GM12878 (cell line): ENCODE measurements around the gene PHACTR3. TPM values are rescaled to one million over a fixed set of nuclear protein-coding genes. Genes with fewer than 3 reads are reported as not detected.

Experiments
- ATAC-seq: fragments of 200-7000 bp; cut with Tn5 transposase; 3 replicates; pipeline ENCODE4 v1.9.1; 2020; ENCODE audit warnings: mild to moderate bottlenecking, moderate library complexity
- BruUV-seq: library from RNA; stranded (reverse); fragments of 400-500 nt; replicated peaks from 2 replicates; lab custom pipeline; 2021; lab: Mats Ljungman, UMichigan
- CTCF ChIA-PET: fragments of 300-600 bp; sonication (Branson Sonifier 250); formaldehyde crosslinking; extraction: SDS; loops from one replicate; lab custom pipeline; 2021; ENCODE audit warnings: inconsistent platforms; lab: Yijun Ruan, JAX
- POLR2A ChIA-PET: fragments of 350-600 bp; formaldehyde crosslinking; extraction: SDS; loops from one replicate; lab custom pipeline; 2021; ENCODE audit warnings: inconsistent platforms; lab: Charles Lee
- RAD21 ChIA-PET: fragments of 300-600 bp; sonication (Branson Sonifier 250); formaldehyde crosslinking; loops from one replicate; lab custom pipeline; 2023; ENCODE audit warnings: antibody characterized with exemption; ENCODE audit not compliant: unreplicated experiment; lab: Charles Lee
- SMC1A ChIA-PET: fragments of 300-600 bp; sonication (Branson Sonifier 250); formaldehyde crosslinking; loops from one replicate; lab custom pipeline; 2023; ENCODE audit not compliant: unreplicated experiment, uncharacterized antibody; lab: Charles Lee
- DNase-seq: peaks from one replicate; pipeline ENCODE4 v3.0.0-alpha.2; 2011; ENCODE audit warnings: low read depth, low spot score
- FAIRE-seq: peaks from 3 replicates; lab custom pipeline; 2011; peaks lifted over from hg19 to GRCh38; lab: Jason Lieb, UNC
- H2AFZ ChIP-seq: 2 replicates; pipeline ENCODE4 v1.6.0; 2011; ENCODE audit warnings: low read depth, low read length, control low read depth; ENCODE audit not compliant: control insufficient read depth
- H3K27ac ChIP-seq: 2 replicates; pipeline ENCODE4 v1.5.1; 2011; ENCODE audit warnings: control low read depth; ENCODE audit not compliant: control insufficient read depth, insufficient read depth
- H3K27me3 ChIP-seq, 2 experiments: replicated peaks in 1 of 2; 2 replicates each; pipeline versions ENCODE4 v1.6.0 to v1.6.1; 2011; ENCODE audit warnings: low read length in 1 of 2; ENCODE audit not compliant: control insufficient read depth in 2 of 2, insufficient read depth in 2 of 2
- H3K36me3 ChIP-seq, 2 experiments: 2 replicates each; pipeline ENCODE4 v1.5.1; 2011; ENCODE audit warnings: low read length in 1 of 2; ENCODE audit not compliant: control insufficient read depth in 2 of 2, insufficient read depth in 2 of 2
- H3K4me1 ChIP-seq: 2 replicates; pipeline ENCODE4 v1.6.1; 2011; ENCODE audit warnings: mild to moderate bottlenecking, low read length, moderate library complexity, mixed read lengths; ENCODE audit not compliant: control insufficient read depth, insufficient read depth
- H3K4me2 ChIP-seq: 2 replicates; pipeline ENCODE4 v1.6.0; 2011; ENCODE audit warnings: control low read depth; ENCODE audit not compliant: control insufficient read depth, insufficient read depth
- H3K4me3 ChIP-seq: fragments of 200-600 bp; sonication (generic); 2 replicates; pipeline ENCODE4 v1.5.1; 2016
- H3K79me2 ChIP-seq: 2 replicates; pipeline ENCODE4 v1.6.0; 2011; ENCODE audit warnings: low read length; ENCODE audit not compliant: control insufficient read depth, insufficient read depth
- H3K9ac ChIP-seq: 2 replicates; pipeline ENCODE4 v1.8.0; 2011; ENCODE audit warnings: low read length, control low read depth, mixed read lengths; ENCODE audit not compliant: control insufficient read depth, insufficient read depth
- H3K9me3 ChIP-seq: replicated peaks from 3 replicates; pipeline ENCODE4 v1.5.1; 2011; ENCODE audit warnings: mild to moderate bottlenecking, low read length; ENCODE audit not compliant: control insufficient read depth, insufficient read depth
- H4K20me1 ChIP-seq: 2 replicates; pipeline ENCODE4 v1.6.0; 2011; ENCODE audit not compliant: control insufficient read depth, insufficient read depth
- CBX3 ChIP-seq: fragments of 200-600 bp; sonication (generic); IDR thresholded peaks from 2 replicates; pipeline ENCODE4 v1.6.1; 2016; ENCODE audit warnings: low read depth, borderline replicate concordance
- HDAC6 ChIP-seq: fragments of 200-600 bp; sonication (generic); IDR thresholded peaks from one replicate; pipeline ENCODE4 v1.8.0; 2017; ENCODE audit warnings: antibody characterized with exemption; ENCODE audit not compliant: unreplicated experiment
- NFYB ChIP-seq: IDR thresholded peaks from 2 replicates; pipeline ENCODE4 v1.6.1; 2011; ENCODE audit warnings: low read depth, mild to moderate bottlenecking, low read length, improper control_type of control experiment, moderate library complexity; ENCODE audit not compliant: insufficient read depth
- POU2F2 ChIP-seq: IDR thresholded peaks from 3 replicates; pipeline ENCODE4 v1.6.1; 2011; ENCODE audit warnings: low read depth, mild to moderate bottlenecking, low read length, borderline replicate concordance
- RAD21 ChIP-seq: IDR thresholded peaks from 2 replicates; pipeline ENCODE4 v1.6.1; 2011; ENCODE audit warnings: mild to moderate bottlenecking, low read depth, low read length, moderate library complexity; ENCODE audit not compliant: insufficient read depth
- SREBF1 ChIP-seq: IDR thresholded peaks from 2 replicates; pipeline ENCODE4 v1.6.1; 2012; ENCODE audit warnings: mild to moderate bottlenecking, low read length
- WRNIP1 ChIP-seq: IDR thresholded peaks from 2 replicates; pipeline ENCODE4 v1.6.1; 2011; ENCODE audit warnings: low read depth, low read length, improper control_type of control experiment, borderline replicate concordance
- WGBS: methylation state at CpG from one replicate; pipeline ENCODE4 v1.1.6; 2016; ENCODE audit warnings: low lambda C conversion rate; ENCODE audit not compliant: insufficient replicate concordance, insufficient coverage; ENCODE audit errors: missing lambda C conversion rate; 5-methylcytosine and 5-hydroxymethylcytosine counted together
- in situ Hi-C: fragments of 300-500 bp; cut with MboI; formaldehyde crosslinking; loops from 9 replicates; pipeline ENCODE4 v1.14.3; 2018; ENCODE audit warnings: mixed read lengths
- intact Hi-C: fragments of 100-400 bp; cut with micrococcal nuclease; formaldehyde crosslinking; loops from one replicate; pipeline ENCODE4 v1.14.2; 2022; ENCODE audit not compliant: unreplicated experiment
- polyA plus RNA-seq, 11 experiments: library from polyadenylated mRNA; depleted of rRNA in 4 of 11; unstranded in 6 of 11; stranded (reverse) in 5 of 11; fragments of >200 nt; fragmentation: Nextera tagmentation in 4 of 11; fragmentation: Illumina TruSeq in 1 of 11; extraction: Ambion mirVana in 4 of 11; extraction: Trizol in 1 of 11; gene quantifications; 1 replicate in 1 of 11; 2 replicates in 10 of 11; pipeline versions ENCODE4 v1.2.1 to v1.2.3, GENCODE V29; 2011 to 2016; ENCODE audit warnings: inconsistent platforms in 2 of 11, missing spikeins in 2 of 11, low read depth in 1 of 11
- total RNA-seq, 4 experiments: library from RNA; depleted of rRNA in 3 of 4; stranded (reverse); fragments of >200 nt in 3 of 4; fragmentation: Illumina TruSeq in 1 of 4; extraction: Trizol in 1 of 4; gene quantifications; 2 replicates each; pipeline versions ENCODE4 v1.2.1 to v1.2.3, GENCODE V29; 2013 to 2021
- TF ChIP-seq, protein P1 (sequence below), 3 experiments: IDR thresholded peaks in 2 of 3; conservative IDR thresholded peaks in 1 of 3; 2 replicates each; pipeline ENCODE4 v1.5.1; 2011; ENCODE audit warnings: low read depth in 3 of 3, low read length in 3 of 3, mild to moderate bottlenecking in 3 of 3, control low read depth in 2 of 3, moderate library complexity in 2 of 3, inconsistent platforms in 1 of 3, mixed read lengths in 1 of 3; ENCODE audit not compliant: control insufficient read depth in 2 of 3, insufficient read depth in 1 of 3; ENCODE audit errors: extremely low read depth in 1 of 3

The PHACTR3 gene
- total and polyA plus RNA-seq, 10 of the 15 experiments (the other 5 are each of a cell fraction or from before 2014, with no cell fraction given), result 0.17 to 2.7 (median 0.27) TPM; not detected in 1

DNA sequence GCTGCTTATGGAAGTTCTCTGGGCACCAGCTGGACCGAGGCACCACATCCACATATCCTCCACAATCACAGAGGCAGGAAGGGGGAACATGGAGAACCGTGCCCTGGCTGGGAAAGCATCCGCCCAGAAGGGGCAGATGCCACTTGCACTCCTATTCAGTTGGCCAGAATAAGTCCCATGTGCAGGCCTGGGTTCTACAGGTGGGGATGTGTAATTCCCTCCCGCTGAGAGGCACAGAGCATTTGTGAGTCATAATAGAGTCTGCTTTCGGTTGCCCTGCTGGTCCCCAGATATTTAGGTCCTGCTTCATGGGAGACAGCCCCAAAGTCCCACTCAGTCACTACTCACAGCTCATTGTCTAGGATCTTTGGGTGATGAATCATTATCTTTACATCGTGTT, 104.0 kb downstream of the PHACTR3 start:
- intact Hi-C loops (no loop called here), in situ Hi-C loops (no loop called here)

DNA sequence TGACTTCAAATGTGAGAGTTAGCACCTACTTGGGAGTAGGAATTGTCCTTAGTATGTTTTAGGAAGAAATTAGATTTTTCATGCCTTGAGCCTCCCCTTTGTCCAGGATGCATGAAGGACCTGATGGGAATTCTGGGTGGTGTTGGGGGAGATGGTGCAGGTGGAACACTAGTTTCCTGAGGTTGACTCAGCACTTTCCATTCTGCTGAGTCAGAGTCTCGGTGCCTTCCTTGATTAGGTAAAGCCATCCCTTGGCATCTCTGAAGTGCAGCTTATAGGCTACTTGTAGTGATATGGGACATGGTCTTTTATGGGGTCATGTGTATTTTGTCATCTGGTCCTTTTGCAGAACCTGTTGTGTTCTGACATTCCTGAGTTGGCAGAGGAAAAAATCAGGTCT, 105.3 kb downstream of the PHACTR3 start:
- no peaks in the 10 kb centered on the region for H4K20me1 ChIP-seq
- no peaks in the 10 kb centered on the region for H3K27me3 ChIP-seq
- no peaks in the 10 kb centered on the region; the same call in 2 of the 3 replicates for H3K9me3 ChIP-seq
- ChIA-PET CTCF (no interaction called here), POLR2A (no interaction called here), SMC1A (no interaction called here), RAD21 (no interaction called here)
- WGBS, result 0% methylated on average over 1 of the region's 1 CpG
- H3K4me2 ChIP-seq, result no peak overlapping the region
- no peak overlapping the region for H3K4me3 ChIP-seq
- no peak for DNase-seq
- H3K27ac ChIP-seq, result no peak overlapping the region
- H3K36me3 ChIP-seq, result no peaks in the 10 kb centered on the region
- no peaks in the 10 kb centered on the region for H3K4me1 ChIP-seq
- TF ChIP-seq POU2F2, result no peak
- TF ChIP-seq HDAC6, result no peak
- TF ChIP-seq CBX3, result no peak
- no peak for TF ChIP-seq RAD21
- TF ChIP-seq, protein P1, sequence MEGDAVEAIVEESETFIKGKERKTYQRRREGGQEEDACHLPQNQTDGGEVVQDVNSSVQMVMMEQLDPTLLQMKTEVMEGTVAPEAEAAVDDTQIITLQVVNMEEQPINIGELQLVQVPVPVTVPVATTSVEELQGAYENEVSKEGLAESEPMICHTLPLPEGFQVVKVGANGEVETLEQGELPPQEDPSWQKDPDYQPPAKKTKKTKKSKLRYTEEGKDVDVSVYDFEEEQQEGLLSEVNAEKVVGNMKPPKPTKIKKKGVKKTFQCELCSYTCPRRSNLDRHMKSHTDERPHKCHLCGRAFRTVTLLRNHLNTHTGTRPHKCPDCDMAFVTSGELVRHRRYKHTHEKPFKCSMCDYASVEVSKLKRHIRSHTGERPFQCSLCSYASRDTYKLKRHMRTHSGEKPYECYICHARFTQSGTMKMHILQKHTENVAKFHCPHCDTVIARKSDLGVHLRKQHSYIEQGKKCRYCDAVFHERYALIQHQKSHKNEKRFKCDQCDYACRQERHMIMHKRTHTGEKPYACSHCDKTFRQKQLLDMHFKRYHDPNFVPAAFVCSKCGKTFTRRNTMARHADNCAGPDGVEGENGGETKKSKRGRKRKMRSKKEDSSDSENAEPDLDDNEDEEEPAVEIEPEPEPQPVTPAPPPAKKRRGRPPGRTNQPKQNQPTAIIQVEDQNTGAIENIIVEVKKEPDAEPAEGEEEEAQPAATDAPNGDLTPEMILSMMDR (IDR thresholded peaks at IDR 0.05 in 2 of 3, conservative IDR thresholded peaks at IDR 0.05 in 1 of 3; ENCODE audit: control insufficient read depth in 2 of 3, extremely low read depth in 1 of 3, insufficient read depth in 1 of 3, low read depth in 3 of 3, low read length in 3 of 3), result no peak
- in situ Hi-C loops (no loop called here), intact Hi-C loops (no loop called here)
- no peak for ATAC-seq
- FAIRE-seq, result no peak
- no peak overlapping the region for H2AFZ ChIP-seq
- H3K9ac ChIP-seq, result no peak overlapping the region
- no peaks in the 10 kb centered on the region for H3K79me2 ChIP-seq
- BruUV-seq, result no TSS peak

More for the DNA sequence above, 104.0 kb downstream of the PHACTR3 start:
- 25% methylated on average over 6 of the region's 6 CpGs for WGBS
- Histone ChIP-seq H3K79me2 (no peaks in the 10 kb centered on the region), H3K9ac (no peak overlapping the region), H3K4me1 (no peaks in the 10 kb centered on the region), H3K27me3 (no peaks in the 10 kb centered on the region), H3K9me3 (no peaks in the 10 kb centered on the region; the same call in 2 of the 3 replicates), H2AFZ (no peak overlapping the region), H3K4me2 (no peak overlapping the region), H4K20me1 (no peaks in the 10 kb centered on the region), H3K27ac (no peak overlapping the region), H3K36me3 (no peaks in the 10 kb centered on the region), H3K4me3 (no peak overlapping the region)
- ChIA-PET POLR2A (no interaction called here), CTCF (no interaction called here), SMC1A (no interaction called here), RAD21 (no interaction called here)
- no peak for FAIRE-seq
- TF ChIP-seq SREBF1, result no peak
- no peak for TF ChIP-seq WRNIP1
- 0 out of 2 replicates have a peak, but pooled peaks have one; percentile 1 for TF ChIP-seq NFYB
- ATAC-seq, result no peak
- BruUV-seq, result no TSS peak
- DNase-seq, result no peak
